IMR-90 (cell line): Measurements from ENCODE around the gene PTP4A2. TPM values are rescaled to one million over a fixed set of nuclear protein-coding genes. Genes with fewer than 3 reads are reported as not detected.
A peak's percentile ranks its signal among the peaks of the same experiment; 100 is the strongest.

Experiments
- ATAC-seq: fragments of 200-7000 bp; cut with Tn5 transposase; 2 replicates; pipeline ENCODE4 v1.9.1; 2020; ENCODE audit warnings: low read depth, mild to moderate bottlenecking, moderate library complexity
- BruUV-seq: library from RNA; stranded (reverse); fragments of 400-500 nt; replicated peaks from 2 replicates; lab custom pipeline; 2021; lab: Mats Ljungman, UMichigan
- CTCF ChIA-PET: fragments of 300-600 bp; formaldehyde crosslinking; extraction: SDS; loops from one replicate; lab custom pipeline; 2021; ENCODE audit warnings: antibody characterized with exemption; lab: Yijun Ruan, JAX
- POLR2A ChIA-PET: fragments of 300-600 bp; sonication (Branson Sonifier 250); formaldehyde crosslinking; loops from one replicate; lab custom pipeline; 2022; ENCODE audit warnings: antibody characterized with exemption; ENCODE audit not compliant: unreplicated experiment; lab: Charles Lee
- DNase-seq: peaks from one replicate; pipeline ENCODE4 v3.0.0; 2013
- H2AFZ ChIP-seq: replicated peaks from 2 replicates; pipeline ENCODE3; 2013; ENCODE audit warnings: low read length, mild to moderate bottlenecking; ENCODE audit not compliant: poor library complexity
- H2AK5ac ChIP-seq: 2 replicates; pipeline ENCODE4 v1.6.1; 2013; ENCODE audit warnings: low read depth, low read length, inconsistent platforms
- H2AK9ac ChIP-seq: replicated peaks from 2 replicates; pipeline ENCODE3; 2013; ENCODE audit warnings: mild to moderate bottlenecking, low read depth, low read length, moderate library complexity; ENCODE audit not compliant: poor library complexity
- H2BK120ac ChIP-seq: 2 replicates; pipeline ENCODE4 v1.6.1; 2013; ENCODE audit warnings: low read depth, low read length, inconsistent platforms
- H2BK15ac ChIP-seq: 3 replicates; pipeline ENCODE4 v1.6.1; 2013; ENCODE audit warnings: low read depth, low read length, inconsistent platforms
- H2BK20ac ChIP-seq: 2 replicates; pipeline ENCODE4 v1.6.1; 2013; ENCODE audit warnings: low read depth, mild to moderate bottlenecking, inconsistent platforms, low read length, moderate library complexity
- H2BK5ac ChIP-seq: 2 replicates; pipeline ENCODE4 v1.6.1; 2013; ENCODE audit warnings: mild to moderate bottlenecking, low read depth, low read length, inconsistent platforms; ENCODE audit not compliant: poor library complexity, severe bottlenecking
- H3K14ac ChIP-seq: replicated peaks from 2 replicates; pipeline ENCODE4 v1.6.1; 2013; ENCODE audit warnings: low read depth, low read length, inconsistent platforms
- H3K18ac ChIP-seq: 2 replicates; pipeline ENCODE4 v1.6.1; 2013; ENCODE audit warnings: low read depth, low read length, control low read depth
- H3K23ac ChIP-seq: 2 replicates; pipeline ENCODE4 v1.6.1; 2013; ENCODE audit warnings: low read depth, low read length, inconsistent platforms
- H3K27ac ChIP-seq: 2 replicates; pipeline ENCODE4 v1.5.1; 2013; ENCODE audit warnings: mild to moderate bottlenecking, control low read depth, low read length; ENCODE audit not compliant: insufficient read depth
- H3K27me3 ChIP-seq: 2 replicates; pipeline ENCODE4 v1.6.1; 2013; ENCODE audit warnings: low read length; ENCODE audit not compliant: control insufficient read depth, insufficient read depth
- H3K36me3 ChIP-seq: 2 replicates; pipeline ENCODE4 v1.6.1; 2013; ENCODE audit warnings: low read length, mixed read lengths; ENCODE audit not compliant: control insufficient read depth, insufficient read depth
- H3K4ac ChIP-seq: 2 replicates; pipeline ENCODE4 v1.6.1; 2013; ENCODE audit warnings: low read depth, low read length, inconsistent platforms
- H3K4me1 ChIP-seq: 2 replicates; pipeline ENCODE4 v1.6.1; 2013; ENCODE audit warnings: low read length, mixed read lengths; ENCODE audit not compliant: control insufficient read depth, insufficient read depth
- H3K4me2 ChIP-seq: 2 replicates; pipeline ENCODE4 v1.6.1; 2013; ENCODE audit warnings: low read depth, mild to moderate bottlenecking, control low read depth, low read length, moderate library complexity
- H3K4me3 ChIP-seq: 2 replicates; pipeline ENCODE4 v1.5.1; 2013; ENCODE audit warnings: low read depth, mild to moderate bottlenecking, control low read depth, low read length, moderate library complexity; ENCODE audit not compliant: insufficient read depth
- H3K56ac ChIP-seq: 2 replicates; pipeline ENCODE4 v1.6.1; 2013; ENCODE audit warnings: low read length, inconsistent platforms; ENCODE audit not compliant: insufficient read depth; ENCODE audit errors: extremely low read depth
- H3K79me1 ChIP-seq, 2 experiments: 2 replicates each; pipeline ENCODE4 v1.6.1; 2013; ENCODE audit warnings: low read length in 2 of 2, inconsistent platforms in 1 of 2, low read depth in 1 of 2
- H3K9ac ChIP-seq: 2 replicates; pipeline ENCODE4 v1.6.1; 2013; ENCODE audit warnings: low read depth, low read length, control low read depth
- H3K9me1 ChIP-seq: 2 replicates; pipeline ENCODE4 v1.6.1; 2013; ENCODE audit warnings: low read length, inconsistent platforms; ENCODE audit not compliant: insufficient read depth
- H3K9me3 ChIP-seq: 2 replicates; pipeline ENCODE4 v1.6.1; 2013; ENCODE audit warnings: low read length; ENCODE audit not compliant: control insufficient read depth, insufficient read depth
- H4K20me1 ChIP-seq: 2 replicates; pipeline ENCODE4 v1.6.1; 2013; ENCODE audit warnings: low read length, inconsistent platforms; ENCODE audit not compliant: insufficient read depth
- H4K5ac ChIP-seq: 2 replicates; pipeline ENCODE4 v1.6.1; 2013; ENCODE audit warnings: mild to moderate bottlenecking, low read depth, low read length, control low read depth
- H4K8ac ChIP-seq, 2 experiments: 2 replicates each; pipeline ENCODE4 v1.6.1; 2013; ENCODE audit warnings: low read depth in 2 of 2, low read length in 2 of 2, control low read depth in 1 of 2, inconsistent platforms in 1 of 2
- H4K91ac ChIP-seq: 2 replicates; pipeline ENCODE4 v1.6.1; 2013; ENCODE audit warnings: low read depth, low read length, inconsistent platforms; ENCODE audit not compliant: insufficient read depth
- BHLHE40 ChIP-seq: fragments of 150-350 bp; IDR thresholded peaks from 2 replicates; pipeline ENCODE4 v1.6.1; 2016; ENCODE audit warnings: mild to moderate bottlenecking, low read depth, low read length
- CHD1 ChIP-seq: IDR thresholded peaks from 2 replicates; pipeline ENCODE4 v1.6.1; 2012; ENCODE audit warnings: low read depth, low read length, improper control_type of control experiment
- FOS ChIP-seq: fragments of 150-350 bp; IDR thresholded peaks from 2 replicates; pipeline ENCODE4 v1.6.1; 2016; ENCODE audit warnings: low read depth, low read length
- MAFK ChIP-seq: IDR thresholded peaks from 2 replicates; pipeline ENCODE4 v1.6.1; 2012; ENCODE audit warnings: low read depth, low read length, improper control_type of control experiment
- MAZ ChIP-seq: IDR thresholded peaks from 2 replicates; pipeline ENCODE4 v1.6.1; 2012; ENCODE audit warnings: low read depth, mild to moderate bottlenecking, low read length, improper control_type of control experiment, moderate library complexity, borderline replicate concordance
- MXI1 ChIP-seq: IDR thresholded peaks from 2 replicates; pipeline ENCODE4 v1.6.1; 2012; ENCODE audit warnings: low read depth, mild to moderate bottlenecking, low read length, moderate library complexity, borderline replicate concordance
- POLR2A ChIP-seq: IDR thresholded peaks from 2 replicates; pipeline ENCODE4 v1.6.1; 2012; ENCODE audit warnings: mild to moderate bottlenecking, low read depth, low read length
- RAD21 ChIP-seq: IDR thresholded peaks from 2 replicates; pipeline ENCODE4 v1.6.1; 2012; ENCODE audit warnings: low read length, improper control_type of control experiment
- RFX5 ChIP-seq: IDR thresholded peaks from 2 replicates; pipeline ENCODE4 v1.8.0; 2012; ENCODE audit warnings: low read depth, mild to moderate bottlenecking, low read length, moderate library complexity
- SMC3 ChIP-seq: fragments of 150-350 bp; IDR thresholded peaks from 2 replicates; pipeline ENCODE4 v1.6.1; 2016; ENCODE audit warnings: low read depth, mild to moderate bottlenecking, antibody characterized with exemption, low read length, moderate library complexity
- USF2 ChIP-seq: fragments of 150-350 bp; IDR thresholded peaks from 2 replicates; pipeline ENCODE4 v1.6.1; 2017; ENCODE audit warnings: mild to moderate bottlenecking, antibody characterized with exemption, low read length, low read depth
- WGBS, 2 experiments: methylation state at CpG; one replicate each; pipeline versions ENCODE4 v1.1.5 to v1.1.7; 2013; ENCODE audit warnings: missing lambda C conversion rate in 2 of 2; ENCODE audit not compliant: insufficient read length in 1 of 2; ENCODE audit errors: extremely low coverage in 2 of 2; 5-methylcytosine and 5-hydroxymethylcytosine counted together
- dilution Hi-C: fragments of 300-500 bp; cut with HindIII; formaldehyde crosslinking; loops from one replicate; pipeline ENCODE4 v1.14.3; 2018; ENCODE audit warnings: low sequenced_read_pairs; ENCODE audit not compliant: unreplicated experiment
- in situ Hi-C: fragments of 300-500 bp; cut with MboI; formaldehyde crosslinking; loops from 3 replicates; pipeline ENCODE4 v1.14.3; 2019; ENCODE audit warnings: low sequenced_read_pairs, inconsistent platforms, mixed read lengths
- intact Hi-C: fragments of 100-400 bp; cut with micrococcal nuclease; formaldehyde crosslinking; loops from 2 replicates; pipeline ENCODE4 v1.10.0; 2022
- polyA plus RNA-seq, 3 experiments: library from polyadenylated mRNA; depleted of rRNA; stranded (reverse); fragments of >200 nt; gene quantifications; 2 replicates each; pipeline ENCODE4 v1.2.3, GENCODE V29; 2012; ENCODE audit warnings: low replicate concordance in 1 of 3
- total RNA-seq: library from RNA; depleted of rRNA; stranded (reverse); fragments of >200 nt; gene quantifications from 2 replicates; pipeline ENCODE4 v1.2.3, GENCODE V29; 2012
- TF ChIP-seq, protein P1 (sequence below): conservative IDR thresholded peaks from 2 replicates; pipeline ENCODE4 v1.5.1; 2012; ENCODE audit warnings: mild to moderate bottlenecking, low read depth, low read length, improper control_type of control experiment
- TF ChIP-seq, protein P2 (sequence below): fragments of 150-350 bp; IDR thresholded peaks from 2 replicates; pipeline ENCODE4 v1.6.1; 2016; ENCODE audit warnings: low read depth, mild to moderate bottlenecking, low read length, moderate library complexity, borderline replicate concordance

Gene PTP4A2
- total and polyA plus RNA-seq, 2 of the 4 experiments (the other 2 are of a cell fraction): 135 to 328 TPM

DNA sequence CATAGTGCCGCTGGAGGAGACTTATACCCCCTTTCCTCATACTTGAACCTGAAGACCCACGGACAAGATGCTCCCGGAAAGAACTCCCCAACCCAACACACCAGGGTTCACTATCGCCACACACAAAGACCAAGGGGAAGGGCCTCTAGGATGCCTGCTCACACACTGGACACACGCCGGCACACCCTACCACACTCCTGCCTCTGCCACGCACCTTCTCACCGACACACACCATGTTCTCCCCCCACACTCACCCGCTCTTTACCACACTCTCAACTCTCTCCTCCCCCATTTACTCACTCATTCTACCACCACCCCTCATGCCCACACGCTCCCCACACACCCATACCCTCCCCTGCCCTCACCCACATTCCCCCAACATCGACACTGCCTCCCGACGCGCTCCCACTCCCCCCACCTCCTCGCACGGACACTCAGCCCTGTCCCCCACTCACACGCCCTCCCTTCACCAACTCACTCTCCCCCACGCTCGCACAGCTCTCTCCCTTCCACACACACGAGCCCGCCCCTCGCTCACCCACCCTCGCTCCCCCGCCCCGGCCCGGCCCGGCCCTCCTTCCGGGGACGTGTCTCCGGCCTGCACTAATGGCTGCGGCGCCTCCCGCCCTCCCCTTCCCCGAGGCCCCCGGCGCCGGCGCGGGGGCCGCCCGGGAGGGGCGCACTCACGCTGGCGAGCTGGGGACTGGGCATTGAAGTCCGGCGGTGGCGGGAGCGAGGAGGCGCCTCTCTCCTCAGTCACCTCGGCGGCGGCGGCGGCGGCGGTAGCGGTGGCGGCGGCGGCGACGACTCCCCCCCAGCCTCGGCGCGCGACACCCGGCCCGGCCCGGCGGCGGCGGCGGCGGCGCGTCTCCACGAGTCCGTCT lies 626 bp downstream of the PTP4A2 start:
- H3K4ac ChIP-seq: peak overlapping the region; percentile 99
- peaks cover 49% of the 10 kb centered on the region for H4K20me1 ChIP-seq
- H3K56ac ChIP-seq: peak overlapping the region; percentile 84
- no peak overlapping the region for H2BK20ac ChIP-seq
- H3K27ac ChIP-seq: peak overlapping the region; percentile 98
- peak overlapping the region; percentile 100 for H2AK9ac ChIP-seq
- peak overlapping the region; percentile 39; the same call in 2 of the 3 replicates for H2BK15ac ChIP-seq
- H3K4me2 ChIP-seq: peak overlapping the region; percentile 76
- dilution Hi-C loops: no loop called here
- H3K4me1 ChIP-seq: peaks cover 21% of the 10 kb centered on the region
- in situ Hi-C loops: no loop called here
- no peaks in the 10 kb centered on the region for H3K36me3 ChIP-seq
- peak overlapping the region; percentile 77 for H2BK120ac ChIP-seq
- POLR2A ChIA-PET: interaction anchor here (0.5 to 1.2 kb wide), 2 partner anchors 18 to 84 kb away, joined by 3 to 8 read pairs; no protein-coding TSS in a partner anchor
- H3K18ac ChIP-seq: peak overlapping the region; percentile 80
- no peaks in the 10 kb centered on the region for H3K9me3 ChIP-seq
- ATAC-seq (peak; percentile 62), DNase-seq (peak; percentile 65)
- peak overlapping the region; percentile 90 for H2AK5ac ChIP-seq
- H3K79me1 ChIP-seq: peaks cover 4 to 27% of the 10 kb centered on the region in 2 experiments; a peak in 2 of 4 replicates
- H2AFZ ChIP-seq: peak overlapping the region; percentile 90
- H2BK5ac ChIP-seq: peak overlapping the region; percentile 98
- H3K27me3 ChIP-seq: no peaks in the 10 kb centered on the region
- CTCF ChIA-PET: interaction anchor here (0.5 to 3.2 kb wide), 7 partner anchors 14 to 126 kb away, joined by 3 to 27 read pairs (median 3); no protein-coding TSS in a partner anchor
- BruUV-seq: no TSS peak
- peak overlapping the region; percentile 100 for H3K23ac ChIP-seq
- peak overlapping the region; percentile 33 to 94; a peak in 3 of 4 replicates for H4K8ac ChIP-seq
- H3K4me3 ChIP-seq: peak overlapping the region; percentile 66
- intact Hi-C loops: loop anchor here (1.0 to 2.0 kb wide), 3 partner anchors 19 to 139 kb away; no protein-coding TSS in a partner anchor
- peak overlapping the region; percentile 51 for H4K5ac ChIP-seq
- peak overlapping the region; percentile 97 for H3K14ac ChIP-seq
- peak overlapping the region; percentile 98 for H3K9ac ChIP-seq
- WGBS, 2 experiments: 1% methylated on average over 34 of the region's 78 CpGs; no CpG with 5 or more reads in 1 of the 2 experiments
- H3K9me1 ChIP-seq: peaks cover 14% of the 10 kb centered on the region
- H4K91ac ChIP-seq: peak overlapping the region; percentile 85
- TF ChIP-seq MAFK (no peak), POLR2A (peak; percentile 54), USF2 (no peak), FOS (no peak), SMC3 (no peak), MXI1 (no peak; the same call in 1 of the 2 replicates), MAZ (peak; percentile 94), RAD21 (no peak), RFX5 (no peak), CHD1 (no peak), BHLHE40 (no peak)
- TF ChIP-seq, protein P1, sequence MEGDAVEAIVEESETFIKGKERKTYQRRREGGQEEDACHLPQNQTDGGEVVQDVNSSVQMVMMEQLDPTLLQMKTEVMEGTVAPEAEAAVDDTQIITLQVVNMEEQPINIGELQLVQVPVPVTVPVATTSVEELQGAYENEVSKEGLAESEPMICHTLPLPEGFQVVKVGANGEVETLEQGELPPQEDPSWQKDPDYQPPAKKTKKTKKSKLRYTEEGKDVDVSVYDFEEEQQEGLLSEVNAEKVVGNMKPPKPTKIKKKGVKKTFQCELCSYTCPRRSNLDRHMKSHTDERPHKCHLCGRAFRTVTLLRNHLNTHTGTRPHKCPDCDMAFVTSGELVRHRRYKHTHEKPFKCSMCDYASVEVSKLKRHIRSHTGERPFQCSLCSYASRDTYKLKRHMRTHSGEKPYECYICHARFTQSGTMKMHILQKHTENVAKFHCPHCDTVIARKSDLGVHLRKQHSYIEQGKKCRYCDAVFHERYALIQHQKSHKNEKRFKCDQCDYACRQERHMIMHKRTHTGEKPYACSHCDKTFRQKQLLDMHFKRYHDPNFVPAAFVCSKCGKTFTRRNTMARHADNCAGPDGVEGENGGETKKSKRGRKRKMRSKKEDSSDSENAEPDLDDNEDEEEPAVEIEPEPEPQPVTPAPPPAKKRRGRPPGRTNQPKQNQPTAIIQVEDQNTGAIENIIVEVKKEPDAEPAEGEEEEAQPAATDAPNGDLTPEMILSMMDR: 0 out of 2 replicates have a peak, but pooled peaks have one; percentile 8
- TF ChIP-seq, protein P2, sequence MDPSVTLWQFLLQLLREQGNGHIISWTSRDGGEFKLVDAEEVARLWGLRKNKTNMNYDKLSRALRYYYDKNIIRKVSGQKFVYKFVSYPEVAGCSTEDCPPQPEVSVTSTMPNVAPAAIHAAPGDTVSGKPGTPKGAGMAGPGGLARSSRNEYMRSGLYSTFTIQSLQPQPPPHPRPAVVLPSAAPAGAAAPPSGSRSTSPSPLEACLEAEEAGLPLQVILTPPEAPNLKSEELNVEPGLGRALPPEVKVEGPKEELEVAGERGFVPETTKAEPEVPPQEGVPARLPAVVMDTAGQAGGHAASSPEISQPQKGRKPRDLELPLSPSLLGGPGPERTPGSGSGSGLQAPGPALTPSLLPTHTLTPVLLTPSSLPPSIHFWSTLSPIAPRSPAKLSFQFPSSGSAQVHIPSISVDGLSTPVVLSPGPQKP: no peak
